Stimulated activated CD8-positive, alpha-beta memory T cell treated with anti-CD3 and anti-CD28 coated beads, Interleukin-2, amount 100 ng/mL, for 1 hour (primary cell): ENCODE measurements around the gene PSMD3.
"Not testable (repeated sequence)": the region's sequence is repeated elsewhere in the genome, so short reads cannot be mapped to it uniquely, and the experiment has no call there.

ENCODE experiments used
- DNase-seq, 2 donors: peaks; one replicate each; pipeline ENCODE4 v3.0.0-alpha.2; 2020; ENCODE audit warnings: low read depth in 2 of 2

The PSMD3 gene

DNA sequence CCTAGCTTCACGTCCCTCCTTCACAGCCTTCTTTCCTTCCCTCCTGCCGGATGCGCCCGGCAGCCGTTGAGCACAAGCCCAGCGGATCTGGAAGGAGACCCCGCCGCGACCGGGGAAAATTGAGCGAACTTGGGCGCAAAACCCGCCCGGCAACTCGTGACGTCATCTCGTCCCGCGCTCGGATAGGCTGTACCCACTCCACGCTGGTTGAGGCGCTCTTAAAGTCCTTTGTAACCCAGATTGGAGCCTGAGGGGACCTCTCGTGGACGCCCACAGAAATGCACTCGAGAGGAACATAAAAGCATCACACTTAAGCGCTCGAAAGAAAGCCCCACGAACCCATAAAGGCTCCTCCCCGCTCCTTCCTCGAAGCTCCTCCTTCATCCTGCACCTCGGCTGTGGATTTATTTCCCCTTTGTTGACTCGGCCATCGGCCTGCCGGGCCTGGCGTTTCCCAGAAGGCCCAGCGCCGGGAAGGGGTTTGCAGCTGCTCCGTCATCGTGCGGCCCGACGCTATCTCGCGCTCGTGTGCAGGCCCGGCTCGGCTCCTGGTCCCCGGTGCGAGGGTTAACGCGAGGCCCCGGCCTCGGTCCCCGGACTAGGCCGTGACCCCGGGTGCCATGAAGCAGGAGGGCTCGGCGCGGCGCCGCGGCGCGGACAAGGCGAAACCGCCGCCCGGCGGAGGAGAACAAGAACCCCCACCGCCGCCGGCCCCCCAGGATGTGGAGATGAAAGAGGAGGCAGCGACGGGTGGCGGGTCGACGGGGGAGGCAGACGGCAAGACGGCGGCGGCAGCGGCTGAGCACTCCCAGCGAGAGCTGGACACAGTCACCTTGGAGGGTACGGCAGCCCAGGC, at the start of gene PSMD3:
Gene PSMD3 (plus strand): TSS at position 457 of the 856 bp plus-strand sequence. CDS start 164 bp downstream, at position 621.
- peak; percentile 93 for DNase-seq

DNA sequence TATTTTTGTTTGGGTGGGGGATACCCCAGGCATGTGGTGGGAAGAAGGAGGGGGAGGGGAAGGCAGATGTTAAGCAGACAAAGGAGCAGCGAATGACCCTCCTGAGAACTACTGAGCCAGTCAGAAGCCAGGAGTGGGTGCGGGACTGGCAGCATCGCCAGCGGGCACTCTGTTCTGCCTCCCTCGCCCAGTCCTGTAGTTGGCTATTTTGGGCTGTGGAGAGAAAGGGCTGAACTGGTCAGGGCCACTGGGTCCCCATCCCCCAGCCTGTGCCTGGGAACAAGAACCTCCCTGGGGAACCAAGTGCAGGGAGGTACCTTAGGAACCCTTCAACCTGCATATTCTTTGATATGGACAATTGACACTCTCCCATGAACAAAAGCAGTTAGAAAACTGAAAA, 46.7 kb upstream of the PSMD3 start:
- DNase-seq = no peak

DNA sequence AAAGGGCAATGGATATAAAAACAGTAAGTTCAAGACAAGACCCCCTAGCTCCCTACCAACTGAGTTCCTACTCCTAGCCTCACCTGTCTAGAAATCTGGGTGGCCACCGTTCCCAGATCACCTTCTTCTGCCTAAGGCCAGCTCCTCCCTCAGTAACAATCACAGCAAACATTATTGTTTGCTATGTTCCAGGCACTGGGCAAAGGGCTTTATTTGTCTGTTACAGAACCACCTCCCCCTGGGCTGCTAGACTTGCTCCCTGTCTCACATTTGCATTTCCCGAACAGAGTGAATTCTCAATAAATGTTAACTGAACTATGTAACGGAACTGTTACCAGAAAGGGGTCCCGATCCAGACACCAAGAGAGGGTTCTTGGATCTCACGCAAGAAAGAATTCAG, 46.3 kb upstream of the PSMD3 start:
- no peak for DNase-seq

DNA sequence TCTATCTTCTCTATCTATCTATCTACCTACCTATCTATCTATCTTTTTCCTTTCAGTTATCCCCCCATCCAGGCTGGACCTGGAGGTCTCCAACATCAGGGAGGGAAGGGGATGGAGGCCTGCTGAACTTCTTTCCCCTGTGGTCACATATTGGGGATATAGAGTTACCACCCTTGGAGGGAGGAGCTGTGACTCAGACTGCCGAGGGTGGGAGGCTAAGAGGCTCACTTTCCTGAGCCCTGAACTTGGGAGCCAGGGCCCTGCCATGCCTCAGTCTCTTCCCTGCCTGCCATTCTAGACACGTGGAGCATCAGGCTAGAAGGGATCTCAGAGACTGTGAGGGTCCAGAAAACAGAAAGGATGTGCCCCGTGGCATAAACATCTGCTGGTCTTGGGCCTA, 44.7 kb upstream of the PSMD3 start:
- DNase-seq = no peak

DNA sequence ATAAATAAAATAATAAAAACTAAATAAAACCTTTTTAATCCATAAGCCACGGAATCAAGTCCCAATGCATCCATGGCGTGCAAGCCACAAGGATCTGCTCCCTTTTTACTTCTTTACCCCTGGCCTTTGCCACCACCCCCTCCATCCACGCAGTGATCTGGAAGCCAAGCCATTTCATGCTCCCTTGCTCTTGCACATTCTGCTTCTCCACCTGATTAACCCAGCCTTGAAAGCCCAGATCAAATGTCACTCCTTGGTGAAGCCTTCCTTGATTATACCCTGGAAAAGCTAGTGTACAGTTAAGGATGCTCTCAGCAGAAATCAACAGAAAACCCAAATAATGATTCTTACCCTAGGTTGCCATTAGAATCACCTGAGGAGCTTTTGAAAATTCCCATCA, 43.2 kb upstream of the PSMD3 start:
- DNase-seq = no peak

DNA sequence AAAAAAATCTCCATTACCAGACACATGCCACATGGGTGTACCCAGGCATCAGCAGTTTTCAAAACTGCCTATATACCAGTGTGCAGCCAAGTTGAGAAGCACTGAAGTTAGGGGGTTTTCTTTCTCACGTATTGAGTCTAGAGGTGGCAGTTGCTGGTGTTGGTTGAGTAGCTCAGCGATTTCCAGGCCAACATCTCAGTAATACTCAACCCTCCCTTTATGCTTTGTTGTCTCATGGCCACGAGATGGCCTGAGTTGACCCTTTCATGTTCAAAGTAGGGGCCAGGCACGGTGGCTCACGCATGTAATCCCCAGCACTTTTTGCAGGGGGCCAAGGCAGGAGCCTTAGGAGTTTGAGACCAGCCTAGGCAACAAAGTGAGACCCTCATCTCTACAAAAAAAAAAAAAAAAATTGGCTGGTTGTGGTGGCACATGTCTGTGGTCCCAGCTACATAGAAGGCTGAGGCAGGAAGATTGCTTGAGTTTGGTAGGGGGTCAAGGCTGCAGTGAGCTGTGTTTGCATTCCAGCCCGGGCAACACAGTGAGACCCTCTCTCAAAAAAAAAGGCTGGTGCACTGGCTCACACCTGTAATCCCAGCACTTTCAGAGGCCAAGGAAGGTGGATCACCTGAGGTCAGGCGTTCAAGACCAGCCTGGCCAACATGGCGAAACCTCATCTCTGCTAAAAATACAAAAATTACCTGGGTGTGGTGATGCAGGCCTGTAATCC, 42.3 kb upstream of the PSMD3 start:
- DNase-seq = no peak

DNA sequence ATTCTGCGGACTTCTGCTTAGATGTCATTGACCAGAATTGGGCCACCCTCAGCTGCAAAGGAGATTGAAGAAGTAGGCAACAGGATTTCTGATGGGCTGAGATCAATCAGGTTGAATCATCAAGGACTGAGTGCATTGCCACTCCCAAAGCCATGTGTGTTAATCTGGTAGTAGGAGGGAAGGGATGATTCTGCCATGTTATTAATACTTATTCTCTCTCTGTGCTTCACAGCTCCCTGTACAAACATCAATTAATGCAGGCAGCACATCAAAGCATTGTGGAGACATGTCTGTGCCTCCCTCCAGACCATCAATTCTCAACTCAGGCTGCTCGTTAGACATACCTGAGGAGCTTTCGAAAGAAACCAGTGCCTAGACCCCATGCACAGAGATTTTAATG, 41.5 kb upstream of the PSMD3 start:
- DNase-seq = no peak

DNA sequence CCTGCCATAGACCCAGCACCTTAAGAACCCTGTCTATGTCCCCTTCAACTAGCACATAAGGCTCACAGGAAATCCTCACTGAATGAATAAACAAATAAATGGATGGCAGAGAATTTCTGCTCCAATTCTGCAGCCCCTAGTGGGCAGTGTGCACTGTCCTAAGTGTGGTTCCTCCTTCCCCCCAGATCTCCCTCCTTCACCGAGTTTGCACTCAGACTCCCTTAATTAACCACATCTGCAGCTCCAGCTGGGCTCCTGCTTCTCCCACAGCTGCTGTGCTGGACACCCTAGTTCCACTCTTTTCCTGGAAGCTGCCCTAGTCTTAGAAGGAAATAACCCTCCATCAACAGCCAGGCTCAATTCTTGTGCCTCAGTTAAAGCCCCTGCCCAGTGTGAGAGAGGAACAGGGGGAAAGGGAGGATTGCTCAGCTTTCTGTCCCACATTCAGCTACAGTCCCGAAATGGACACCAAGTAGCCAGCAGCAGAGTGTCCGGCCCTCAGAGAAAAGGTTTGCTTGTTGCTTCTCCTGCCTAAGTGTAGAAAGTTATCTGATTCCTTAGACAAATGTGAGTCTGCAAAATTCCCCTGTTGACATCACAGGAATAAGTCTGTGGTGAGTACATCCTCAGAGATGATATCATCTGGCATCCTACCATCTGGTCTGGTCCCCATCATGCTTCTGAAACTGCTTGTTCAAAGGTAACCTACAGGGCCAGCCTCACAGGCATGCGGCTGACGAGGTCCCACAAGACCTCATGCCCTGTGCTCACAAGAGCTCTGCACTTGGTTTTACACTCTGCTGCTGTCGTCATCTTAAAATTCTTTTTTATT, 40.8 kb upstream of the PSMD3 start:
- DNase-seq = no peak

DNA sequence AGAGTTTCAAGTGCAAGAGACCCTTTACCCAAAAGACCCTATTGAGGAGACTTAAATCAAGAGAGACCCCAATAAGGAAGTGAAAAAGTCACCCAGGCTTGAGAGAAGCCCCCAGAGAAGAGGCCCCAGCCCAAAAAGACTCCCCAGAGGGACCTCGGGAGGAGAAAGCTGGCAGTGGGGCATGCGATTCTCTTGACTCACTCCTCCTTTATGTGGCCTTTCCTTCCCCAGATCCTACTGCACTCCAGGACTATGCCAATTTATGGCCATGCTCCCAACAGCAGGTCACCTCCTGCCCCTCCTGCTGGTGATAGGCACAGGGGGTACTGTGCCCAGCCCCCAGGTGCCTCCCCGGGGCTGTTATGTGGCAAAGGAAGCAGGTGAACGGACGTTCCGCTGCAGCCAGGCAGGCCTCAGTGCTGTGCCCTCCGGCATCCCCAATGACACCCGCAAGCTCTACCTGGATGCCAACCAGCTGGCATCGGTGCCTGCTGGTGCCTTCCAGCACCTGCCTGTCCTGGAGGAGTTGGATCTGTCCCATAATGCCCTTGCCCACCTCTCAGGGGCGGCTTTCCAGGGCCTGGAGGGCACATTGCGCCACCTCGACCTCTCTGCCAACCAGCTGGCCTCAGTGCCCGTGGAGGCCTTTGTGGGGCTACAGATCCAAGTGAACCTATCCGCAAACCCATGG, 36.8 kb upstream of the PSMD3 start:
- no peak for DNase-seq

DNA sequence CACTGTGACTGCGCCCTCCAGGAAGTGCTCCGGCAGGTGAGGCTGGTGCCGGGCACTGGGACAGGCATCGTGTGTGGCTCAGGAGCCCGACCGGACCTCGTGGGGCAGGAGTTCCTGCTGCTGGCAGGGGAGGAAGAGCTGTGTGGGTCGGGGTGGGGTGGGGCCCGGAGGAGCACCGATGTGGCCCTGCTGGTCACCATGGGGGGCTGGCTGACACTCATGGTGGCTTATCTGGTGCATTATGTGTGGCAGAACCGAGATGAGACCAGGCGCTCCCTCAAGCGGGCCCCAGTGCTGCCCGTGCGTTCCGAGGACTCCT, 36.3 kb upstream of the PSMD3 start:
- DNase-seq = no peak

DNA sequence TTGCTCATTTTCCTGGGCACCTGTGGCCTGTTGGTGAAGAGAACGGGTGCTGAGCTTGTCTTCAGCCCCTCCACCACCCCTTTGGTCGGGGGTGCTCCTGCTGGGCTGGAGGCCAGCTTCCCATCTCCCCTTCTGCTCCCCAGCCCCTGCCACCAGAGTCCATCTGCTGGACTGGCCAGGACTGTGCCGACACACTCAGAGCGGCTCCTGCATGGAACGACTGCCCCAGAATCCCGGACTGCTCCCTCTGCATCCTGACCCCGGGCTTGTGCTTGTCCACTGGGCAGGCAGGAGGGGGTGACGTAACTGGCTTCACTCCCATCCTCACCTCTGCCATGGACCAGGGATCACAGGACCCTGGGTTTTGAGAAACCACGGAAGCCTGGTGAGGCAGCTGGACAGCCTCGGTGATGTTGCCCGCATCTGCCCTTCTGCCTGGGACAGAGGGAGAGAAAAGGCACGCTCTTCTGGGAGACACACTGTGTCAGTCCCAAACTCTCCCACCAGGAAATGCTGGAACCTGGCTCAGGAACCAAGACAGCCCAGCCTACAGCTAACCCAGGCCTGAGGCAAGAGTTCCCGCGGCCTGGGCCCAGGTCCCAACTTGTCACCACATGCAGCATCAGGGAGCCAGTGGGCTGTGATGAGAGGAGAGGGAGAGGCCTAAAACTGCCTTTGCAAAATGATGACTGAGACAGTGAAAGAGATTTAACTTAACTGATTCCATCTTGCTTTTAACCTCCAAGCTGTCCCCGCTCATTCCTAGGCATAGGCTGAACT, 33.9 kb upstream of the PSMD3 start:
- no peak for DNase-seq

DNA sequence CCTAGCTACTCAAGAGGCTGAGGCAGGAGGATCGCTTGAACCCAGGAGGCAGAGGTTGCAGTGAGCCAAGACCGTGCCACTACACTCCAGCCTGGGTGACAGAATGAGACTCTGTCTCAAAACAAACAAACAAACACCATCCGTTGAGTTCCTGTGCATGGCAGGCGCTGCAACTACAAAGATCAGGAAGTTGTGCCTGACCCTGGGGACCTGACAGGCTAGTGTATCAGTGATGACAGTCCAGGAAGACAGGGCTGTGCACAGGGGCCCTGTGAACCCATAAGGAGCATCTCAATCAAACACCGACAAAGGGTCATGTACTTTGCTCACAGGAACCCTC, 32.1 kb upstream of the PSMD3 start:
- not testable (repeated sequence) for DNase-seq

DNA sequence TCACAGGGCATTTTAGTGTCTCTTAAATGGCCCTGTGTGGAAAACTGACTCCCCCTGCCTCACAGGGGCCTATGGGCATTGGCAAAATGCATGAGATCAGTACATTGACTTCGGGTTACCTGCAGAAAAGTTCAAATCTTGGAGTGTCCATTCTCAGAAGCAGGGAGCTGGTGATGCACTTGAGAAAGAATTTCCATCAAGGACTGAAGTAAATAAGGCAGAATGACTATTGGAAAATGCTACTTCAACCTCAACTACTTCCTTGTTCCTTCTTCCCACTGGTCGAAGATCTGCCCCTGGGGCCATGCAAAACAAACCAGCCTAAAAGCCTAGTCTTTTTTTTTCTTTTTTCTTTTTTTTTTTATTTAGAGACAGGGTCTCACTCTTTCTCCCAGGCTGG, 31.6 kb upstream of the PSMD3 start:
- no peak for DNase-seq

DNA sequence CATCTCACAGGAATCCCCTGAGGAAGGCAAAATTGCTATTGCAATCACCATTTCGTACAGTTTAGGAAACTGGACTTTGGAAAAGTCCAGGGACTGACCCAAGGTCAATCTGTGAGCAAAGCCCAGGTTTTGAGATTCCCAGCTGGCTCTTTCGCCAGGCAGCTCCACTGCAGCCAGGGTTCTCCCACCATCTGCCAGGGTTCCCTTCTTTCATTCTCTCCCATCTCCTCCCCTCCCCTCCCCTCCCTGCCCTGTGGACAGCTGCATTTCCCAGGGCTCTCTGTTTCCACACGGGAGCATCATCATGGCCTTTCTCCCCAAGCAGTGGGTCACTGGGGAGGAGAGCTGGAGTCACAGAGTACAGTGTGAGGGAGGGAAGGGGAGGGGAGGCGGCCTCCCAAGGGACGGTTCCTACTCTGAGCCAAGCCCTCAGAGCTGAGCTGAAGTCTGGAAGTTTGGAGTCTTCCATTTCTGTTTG, 29.7 kb upstream of the PSMD3 start:
- DNase-seq = no peak

DNA sequence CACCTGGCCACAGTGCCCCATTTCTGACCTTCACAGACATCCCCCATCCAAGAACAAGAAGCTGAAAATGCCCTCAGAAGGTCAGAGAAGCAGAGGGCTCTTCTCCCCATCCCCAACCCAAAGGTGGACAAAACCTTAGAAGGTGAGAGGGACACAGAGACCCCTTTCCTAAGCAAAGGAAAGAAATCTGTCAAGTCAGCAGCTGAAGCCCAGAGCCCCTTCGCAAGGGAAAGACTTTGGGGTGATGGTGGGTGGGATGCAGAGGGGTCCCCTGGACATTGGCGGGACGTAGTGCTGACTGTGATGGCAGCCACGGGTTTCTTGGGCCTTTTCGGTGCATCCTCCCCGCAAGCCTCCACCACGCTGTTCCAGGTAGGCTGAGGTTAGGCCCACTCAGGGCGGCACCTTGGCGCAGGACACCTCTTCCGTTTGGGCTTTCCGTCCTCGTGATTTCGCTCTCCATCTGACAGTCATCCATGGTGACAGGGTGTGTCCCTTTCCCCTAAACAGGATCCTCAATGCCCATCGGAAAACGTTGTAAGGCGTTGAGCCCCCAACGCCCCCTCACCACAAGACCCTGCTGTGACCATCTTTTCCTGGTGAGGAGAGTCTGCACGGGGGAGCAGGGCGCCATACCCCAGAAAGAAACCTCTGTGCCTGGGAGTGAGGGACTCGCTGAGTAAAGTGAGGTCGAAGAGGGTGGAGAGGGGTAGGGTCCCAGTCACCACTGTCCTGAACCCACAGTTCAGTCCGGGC, 28.5 kb upstream of the PSMD3 start:
- no peak for DNase-seq

DNA sequence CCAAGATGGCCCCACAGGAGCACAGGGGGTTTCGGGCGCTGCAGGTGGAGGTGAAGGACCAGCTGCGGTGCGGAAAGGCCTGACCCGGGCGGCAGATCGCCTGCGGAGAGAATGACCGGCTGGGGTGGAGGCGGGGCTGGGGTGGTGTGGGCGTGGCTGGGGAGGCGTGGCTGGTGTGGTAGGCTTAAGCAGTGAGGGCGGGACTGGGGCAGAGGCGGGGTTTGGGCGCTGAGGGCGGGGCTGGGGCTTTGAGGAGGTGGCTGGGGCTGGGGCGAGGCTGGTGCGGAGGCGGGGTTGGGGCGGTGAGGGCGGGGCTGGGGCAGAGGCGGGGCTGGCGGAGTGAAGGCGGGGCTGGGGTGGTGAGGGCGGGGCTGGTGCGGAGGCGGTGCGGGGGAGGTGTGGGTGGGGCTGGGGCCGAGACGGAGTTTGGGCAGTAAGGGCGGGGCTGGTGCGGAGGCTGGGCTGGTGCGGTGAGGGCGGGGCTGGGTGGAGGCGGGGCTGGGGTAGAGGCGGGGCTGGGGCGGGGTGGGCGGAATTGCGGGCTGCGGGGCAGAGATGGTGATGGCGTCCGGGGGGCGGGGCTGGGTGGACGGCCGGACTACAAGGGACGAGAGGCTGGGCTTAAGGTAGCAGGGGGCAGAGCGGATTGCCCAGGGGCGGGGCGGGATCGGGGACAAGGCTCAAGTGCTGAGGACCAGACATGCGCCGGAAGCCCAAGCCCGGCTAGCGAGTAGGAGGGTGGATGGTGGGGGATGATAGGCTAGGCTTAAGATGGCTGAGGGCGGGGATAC, 27.7 kb upstream of the PSMD3 start:
- DNase-seq = peak; percentile 95 to 96

DNA sequence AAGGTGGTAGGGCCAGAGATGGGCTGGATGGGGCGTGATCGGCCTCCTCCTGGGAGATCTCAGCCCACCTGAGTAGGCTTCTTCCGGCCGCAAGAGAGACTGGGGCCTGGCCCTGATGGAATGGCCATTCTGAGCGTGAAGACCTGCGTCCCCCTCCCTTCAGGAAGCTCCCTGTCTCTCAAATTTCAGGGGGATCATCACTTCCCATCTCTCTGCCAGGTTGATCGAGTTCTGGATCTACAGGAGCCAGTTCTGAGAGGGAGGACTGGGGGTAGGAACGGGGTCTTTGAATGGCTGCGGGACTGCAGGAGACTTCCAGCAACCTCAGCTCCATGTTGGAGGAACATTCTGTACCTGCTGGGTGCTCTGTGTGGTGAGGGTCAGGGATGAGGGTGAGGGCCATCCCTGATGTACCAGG, 27.1 kb upstream of the PSMD3 start:
- DNase-seq = no peak

DNA sequence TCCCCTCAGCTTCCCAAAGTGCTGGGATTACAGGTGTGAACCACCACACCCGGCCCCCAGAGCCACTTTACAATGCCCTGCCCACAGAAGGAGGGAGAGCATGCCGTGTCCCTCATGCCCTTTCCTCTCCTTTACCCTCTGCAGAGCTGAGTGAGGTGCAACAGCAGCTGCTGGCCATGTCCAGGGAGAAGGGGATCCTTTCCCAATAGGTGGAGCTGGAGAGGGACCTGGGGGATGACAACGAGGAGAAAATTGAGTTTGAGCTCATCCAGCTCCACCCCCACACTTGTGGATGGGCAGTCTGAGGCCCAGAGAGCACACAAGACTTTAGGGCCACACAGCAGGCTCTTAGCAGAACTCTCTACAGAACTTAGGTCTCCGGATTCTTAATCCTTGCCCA, 25.7 kb upstream of the PSMD3 start:
- no peak for DNase-seq

DNA sequence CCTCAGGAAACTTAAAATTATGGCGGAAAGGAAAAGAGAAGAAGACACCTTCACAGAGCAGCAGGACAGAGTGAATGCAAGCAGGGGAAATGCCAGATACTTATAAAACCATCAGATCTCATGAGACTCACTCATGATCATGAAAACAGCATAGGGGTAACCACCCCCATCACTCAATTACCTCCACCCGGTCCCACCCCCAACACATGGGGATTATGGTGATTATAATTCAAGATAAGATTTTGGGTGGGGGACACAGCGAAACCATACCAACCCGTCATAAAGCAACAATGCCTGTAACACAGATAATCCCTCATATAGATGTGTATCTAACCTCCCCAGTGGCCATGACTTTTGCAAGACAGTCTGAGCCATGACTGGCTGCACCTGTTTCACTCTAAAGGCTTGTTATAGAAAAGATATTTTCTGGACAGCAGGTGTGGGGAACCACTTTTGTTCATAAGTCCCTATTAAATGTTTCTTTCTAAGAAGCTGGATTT, 24.8 kb upstream of the PSMD3 start:
- DNase-seq = no peak
